ENCODE data around the gene KRTAP10-9.

- TF ChIP-seq ZC3H10 (CRISPR knock-in tag; IDR thresholded peaks at IDR 0.05), result no peak
- TF ChIP-seq POU6F1 (CRISPR knock-in tag; IDR thresholded peaks at IDR 0.05; ENCODE audit: borderline replicate concordance, low read depth), result no peak
- TF ChIP-seq RARB (CRISPR knock-in tag; IDR thresholded peaks at IDR 0.05), result no peak
Measured at GRCh38 chr21:44616591-44616926, 10.3 kb upstream of the KRTAP10-9 start.

Measured in SK-N-SH treated with all-trans-retinoic acid at 6 μM for 48 hours (cell line).